ENCODE measurements around the gene MAD1L1.

Gene MAD1L1

GRCh38 chr7:1873421-1873820, 359.3 kb downstream of the MAD1L1 start:
- Histone ChIP-seq H3K4me1 (ENCODE audit: insufficient read depth, poor library complexity, severe bottlenecking) (no peaks in the 10 kb centered on the region), H3K4me3 (ENCODE audit: severe bottlenecking) (no peak overlapping the region), H3K36me3 (ENCODE audit: low read depth) (no peaks in the 10 kb centered on the region), H3K27me3 (ENCODE audit: insufficient read depth, poor library complexity, severe bottlenecking) (no peaks in the 10 kb centered on the region), H3K27ac (ENCODE audit: poor library complexity, severe bottlenecking) (no peak overlapping the region), H3K9me3 (ENCODE audit: severe bottlenecking) (no peaks in the 10 kb centered on the region)
- TF ChIP-seq, protein P1, sequence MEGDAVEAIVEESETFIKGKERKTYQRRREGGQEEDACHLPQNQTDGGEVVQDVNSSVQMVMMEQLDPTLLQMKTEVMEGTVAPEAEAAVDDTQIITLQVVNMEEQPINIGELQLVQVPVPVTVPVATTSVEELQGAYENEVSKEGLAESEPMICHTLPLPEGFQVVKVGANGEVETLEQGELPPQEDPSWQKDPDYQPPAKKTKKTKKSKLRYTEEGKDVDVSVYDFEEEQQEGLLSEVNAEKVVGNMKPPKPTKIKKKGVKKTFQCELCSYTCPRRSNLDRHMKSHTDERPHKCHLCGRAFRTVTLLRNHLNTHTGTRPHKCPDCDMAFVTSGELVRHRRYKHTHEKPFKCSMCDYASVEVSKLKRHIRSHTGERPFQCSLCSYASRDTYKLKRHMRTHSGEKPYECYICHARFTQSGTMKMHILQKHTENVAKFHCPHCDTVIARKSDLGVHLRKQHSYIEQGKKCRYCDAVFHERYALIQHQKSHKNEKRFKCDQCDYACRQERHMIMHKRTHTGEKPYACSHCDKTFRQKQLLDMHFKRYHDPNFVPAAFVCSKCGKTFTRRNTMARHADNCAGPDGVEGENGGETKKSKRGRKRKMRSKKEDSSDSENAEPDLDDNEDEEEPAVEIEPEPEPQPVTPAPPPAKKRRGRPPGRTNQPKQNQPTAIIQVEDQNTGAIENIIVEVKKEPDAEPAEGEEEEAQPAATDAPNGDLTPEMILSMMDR (IDR thresholded peaks at IDR 0.05; ENCODE audit: poor library complexity, severe bottlenecking), result no peak
- DNase-seq (ENCODE audit: low spot score) (no peak), ATAC-seq (ENCODE audit: low read depth) (no peak)

DNA sequence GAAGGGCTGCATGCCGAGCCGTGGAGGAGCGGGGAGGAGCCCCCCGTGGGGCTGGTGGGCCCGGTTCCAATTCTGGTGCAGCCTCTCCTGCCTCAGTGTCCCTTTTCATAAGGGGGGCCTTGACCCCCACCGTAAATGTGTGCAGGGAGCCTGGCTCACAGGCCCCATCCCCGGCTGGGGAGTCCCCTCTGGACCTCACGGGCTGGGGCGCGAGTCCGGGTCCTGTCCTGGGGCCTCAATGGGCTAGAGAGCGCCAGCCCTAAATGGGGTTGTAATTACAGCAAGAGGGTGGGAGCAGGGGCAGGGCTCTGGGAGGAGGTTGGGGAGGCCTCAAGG, 359.7 kb downstream of the MAD1L1 start:
- no peak overlapping the region for H3K4me3 ChIP-seq (ENCODE audit: severe bottlenecking)
- H3K4me1 ChIP-seq (ENCODE audit: insufficient read depth, poor library complexity, severe bottlenecking), result no peaks in the 10 kb centered on the region

GRCh38 chr7:1872191-1873069, 360.3 kb downstream of the MAD1L1 start:
- Histone ChIP-seq H3K9me3 (ENCODE audit: severe bottlenecking) (no peaks in the 10 kb centered on the region), H3K36me3 (ENCODE audit: low read depth) (no peaks in the 10 kb centered on the region), H3K27ac (ENCODE audit: poor library complexity, severe bottlenecking) (no peak overlapping the region), H3K27me3 (ENCODE audit: insufficient read depth, poor library complexity, severe bottlenecking) (no peaks in the 10 kb centered on the region), H3K4me1 (ENCODE audit: insufficient read depth, poor library complexity, severe bottlenecking) (no peaks in the 10 kb centered on the region), H3K4me3 (ENCODE audit: severe bottlenecking) (no peak overlapping the region)
- TF ChIP-seq, protein P1 (IDR thresholded peaks at IDR 0.05; ENCODE audit: poor library complexity, severe bottlenecking), result no peak
- DNase-seq (ENCODE audit: low spot score) (no peak), ATAC-seq (ENCODE audit: low read depth) (no peak)

More for the DNA sequence above, 359.7 kb downstream of the MAD1L1 start:
- ATAC-seq (ENCODE audit: low read depth) (no peak), DNase-seq (ENCODE audit: low spot score) (no peak)
- Histone ChIP-seq H3K36me3 (ENCODE audit: low read depth) (no peaks in the 10 kb centered on the region), H3K27ac (ENCODE audit: poor library complexity, severe bottlenecking) (no peak overlapping the region), H3K9me3 (ENCODE audit: severe bottlenecking) (no peaks in the 10 kb centered on the region), H3K27me3 (ENCODE audit: insufficient read depth, poor library complexity, severe bottlenecking) (no peaks in the 10 kb centered on the region)
- TF ChIP-seq, protein P1 (IDR thresholded peaks at IDR 0.05; ENCODE audit: poor library complexity, severe bottlenecking), result no peak

DNA sequence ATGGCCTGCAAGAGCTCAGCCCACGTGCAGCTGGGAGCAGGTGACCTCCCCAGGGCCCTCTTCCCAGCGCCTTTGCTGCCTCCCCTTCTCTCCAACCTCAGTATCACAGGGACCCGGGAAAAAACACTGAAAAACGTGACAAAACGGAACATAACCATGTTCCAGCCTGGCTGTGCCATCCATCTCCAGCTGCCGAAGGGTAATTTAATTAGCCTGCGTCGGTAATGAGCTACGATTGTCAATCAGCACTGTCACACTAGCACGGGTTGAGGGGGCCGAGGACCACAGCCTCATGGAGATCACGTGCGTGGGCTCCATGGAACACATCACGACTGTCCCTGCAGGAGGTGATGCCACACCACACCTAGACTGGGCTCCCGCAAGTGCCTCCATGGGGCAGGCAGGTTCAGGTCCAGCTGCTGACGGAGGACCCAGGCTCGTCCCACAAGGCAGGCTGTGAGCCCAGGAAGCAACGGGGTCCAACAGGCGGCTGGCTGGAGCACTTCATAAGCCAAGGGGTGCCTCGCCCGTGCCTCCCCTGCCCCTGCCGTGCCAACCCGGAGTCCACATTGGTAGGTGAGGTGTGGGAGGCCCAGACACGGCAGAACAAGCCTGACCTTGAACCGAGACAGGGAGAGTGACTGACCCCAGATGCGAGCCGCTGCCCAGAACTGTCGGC, 363.2 kb downstream of the MAD1L1 start:
- no peak overlapping the region for H3K27ac ChIP-seq (ENCODE audit: poor library complexity, severe bottlenecking)
- no peaks in the 10 kb centered on the region for H3K27me3 ChIP-seq (ENCODE audit: insufficient read depth, poor library complexity, severe bottlenecking)
- H3K4me1 ChIP-seq (ENCODE audit: insufficient read depth, poor library complexity, severe bottlenecking), result no peaks in the 10 kb centered on the region
- no peak for ATAC-seq (ENCODE audit: low read depth)
- TF ChIP-seq, protein P1 (IDR thresholded peaks at IDR 0.05; ENCODE audit: poor library complexity, severe bottlenecking), result no peak
- no peaks in the 10 kb centered on the region for H3K36me3 ChIP-seq (ENCODE audit: low read depth)
- no peak for DNase-seq (ENCODE audit: low spot score)
- no peak overlapping the region for H3K4me3 ChIP-seq (ENCODE audit: severe bottlenecking)
- no peaks in the 10 kb centered on the region for H3K9me3 ChIP-seq (ENCODE audit: severe bottlenecking)

Measured in RWPE2 (cell line).